ENCODE measurements around the gene TNRC6B.
"Not testable (repeated sequence)": the region's sequence is repeated elsewhere in the genome, so short reads cannot be mapped to it uniquely, and the experiment has no call there.

DNA sequence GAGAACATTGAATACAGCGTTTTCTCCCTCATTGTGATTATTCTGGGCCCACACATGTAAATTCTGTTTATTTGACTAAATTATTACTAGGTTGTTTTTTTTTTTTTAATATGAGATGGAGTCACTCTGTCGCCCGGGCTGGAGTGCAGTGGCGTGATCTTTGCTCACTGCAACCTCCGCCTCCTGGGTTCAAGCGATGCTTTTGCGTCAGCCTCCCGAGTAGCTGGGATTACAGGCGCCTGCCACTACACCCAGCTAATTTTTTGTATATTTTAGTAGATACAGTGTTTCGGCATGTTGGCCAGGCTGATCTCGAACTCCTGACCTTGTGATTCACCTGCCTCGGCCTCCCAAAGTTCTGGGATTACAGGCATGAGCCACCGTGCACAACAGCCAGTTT lies 5.9 kb downstream of the TNRC6B start:
- TF ChIP-seq, protein P1, sequence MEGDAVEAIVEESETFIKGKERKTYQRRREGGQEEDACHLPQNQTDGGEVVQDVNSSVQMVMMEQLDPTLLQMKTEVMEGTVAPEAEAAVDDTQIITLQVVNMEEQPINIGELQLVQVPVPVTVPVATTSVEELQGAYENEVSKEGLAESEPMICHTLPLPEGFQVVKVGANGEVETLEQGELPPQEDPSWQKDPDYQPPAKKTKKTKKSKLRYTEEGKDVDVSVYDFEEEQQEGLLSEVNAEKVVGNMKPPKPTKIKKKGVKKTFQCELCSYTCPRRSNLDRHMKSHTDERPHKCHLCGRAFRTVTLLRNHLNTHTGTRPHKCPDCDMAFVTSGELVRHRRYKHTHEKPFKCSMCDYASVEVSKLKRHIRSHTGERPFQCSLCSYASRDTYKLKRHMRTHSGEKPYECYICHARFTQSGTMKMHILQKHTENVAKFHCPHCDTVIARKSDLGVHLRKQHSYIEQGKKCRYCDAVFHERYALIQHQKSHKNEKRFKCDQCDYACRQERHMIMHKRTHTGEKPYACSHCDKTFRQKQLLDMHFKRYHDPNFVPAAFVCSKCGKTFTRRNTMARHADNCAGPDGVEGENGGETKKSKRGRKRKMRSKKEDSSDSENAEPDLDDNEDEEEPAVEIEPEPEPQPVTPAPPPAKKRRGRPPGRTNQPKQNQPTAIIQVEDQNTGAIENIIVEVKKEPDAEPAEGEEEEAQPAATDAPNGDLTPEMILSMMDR (IDR thresholded peaks at IDR 0.05; ENCODE audit: insufficient read depth, low read length) = not testable (repeated sequence)
- TF ChIP-seq, protein P2, sequence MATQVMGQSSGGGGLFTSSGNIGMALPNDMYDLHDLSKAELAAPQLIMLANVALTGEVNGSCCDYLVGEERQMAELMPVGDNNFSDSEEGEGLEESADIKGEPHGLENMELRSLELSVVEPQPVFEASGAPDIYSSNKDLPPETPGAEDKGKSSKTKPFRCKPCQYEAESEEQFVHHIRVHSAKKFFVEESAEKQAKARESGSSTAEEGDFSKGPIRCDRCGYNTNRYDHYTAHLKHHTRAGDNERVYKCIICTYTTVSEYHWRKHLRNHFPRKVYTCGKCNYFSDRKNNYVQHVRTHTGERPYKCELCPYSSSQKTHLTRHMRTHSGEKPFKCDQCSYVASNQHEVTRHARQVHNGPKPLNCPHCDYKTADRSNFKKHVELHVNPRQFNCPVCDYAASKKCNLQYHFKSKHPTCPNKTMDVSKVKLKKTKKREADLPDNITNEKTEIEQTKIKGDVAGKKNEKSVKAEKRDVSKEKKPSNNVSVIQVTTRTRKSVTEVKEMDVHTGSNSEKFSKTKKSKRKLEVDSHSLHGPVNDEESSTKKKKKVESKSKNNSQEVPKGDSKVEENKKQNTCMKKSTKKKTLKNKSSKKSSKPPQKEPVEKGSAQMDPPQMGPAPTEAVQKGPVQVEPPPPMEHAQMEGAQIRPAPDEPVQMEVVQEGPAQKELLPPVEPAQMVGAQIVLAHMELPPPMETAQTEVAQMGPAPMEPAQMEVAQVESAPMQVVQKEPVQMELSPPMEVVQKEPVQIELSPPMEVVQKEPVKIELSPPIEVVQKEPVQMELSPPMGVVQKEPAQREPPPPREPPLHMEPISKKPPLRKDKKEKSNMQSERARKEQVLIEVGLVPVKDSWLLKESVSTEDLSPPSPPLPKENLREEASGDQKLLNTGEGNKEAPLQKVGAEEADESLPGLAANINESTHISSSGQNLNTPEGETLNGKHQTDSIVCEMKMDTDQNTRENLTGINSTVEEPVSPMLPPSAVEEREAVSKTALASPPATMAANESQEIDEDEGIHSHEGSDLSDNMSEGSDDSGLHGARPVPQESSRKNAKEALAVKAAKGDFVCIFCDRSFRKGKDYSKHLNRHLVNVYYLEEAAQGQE (IDR thresholded peaks at IDR 0.05; ENCODE audit: insufficient replicate concordance, low read depth) = not testable (repeated sequence)
- not testable (repeated sequence) for TF ChIP-seq GABPA (IDR thresholded peaks at IDR 0.05; ENCODE audit: low read depth); POLR2AphosphoS5 (IDR thresholded peaks at IDR 0.05; ENCODE audit: low read depth); SPI1 (IDR thresholded peaks at IDR 0.05; ENCODE audit: borderline replicate concordance, low read depth)

Data from HL-60 (cell line).